Kasumi-1 (cell line): ENCODE measurements around the gene HSH2D.

Experiments
- DNase-seq, 2 experiments: peaks; one replicate each; lab custom pipeline; 2025; lab: John Stamatoyannopoulos, UW

HSH2D gene

GRCh38 chr19:16119075-16119857, 24.2 kb upstream of the HSH2D start:
- peak; percentile 9 to 23 for DNase-seq

- DNase-seq: no peak
These were observed 22.3 kb upstream of the HSH2D start for GRCh38 chr19:16121141-16121540.

- DNase-seq: no peak
These were observed 21.5 kb upstream of the HSH2D start for GRCh38 chr19:16121967-16122366.

- no peak for DNase-seq
These were observed 18.5 kb upstream of the HSH2D start for GRCh38 chr19:16124953-16125352.

- DNase-seq: no peak
These were observed 17.6 kb upstream of the HSH2D start for GRCh38 chr19:16125737-16126495.

- no peak for DNase-seq
These were observed 16.4 kb upstream of the HSH2D start for GRCh38 chr19:16127080-16127479.

GRCh38 chr19:16127776-16128371, 15.6 kb upstream of the HSH2D start:
- DNase-seq: no peak

- DNase-seq: no peak
These were observed 11.8 kb upstream of the HSH2D start for GRCh38 chr19:16131648-16132047.

GRCh38 chr19:16133818-16134217, 9.7 kb upstream of the HSH2D start:
- no peak for DNase-seq

- DNase-seq: no peak
These were observed 9.0 kb upstream of the HSH2D start for GRCh38 chr19:16134510-16134909.

GRCh38 chr19:16135430-16136127, 7.9 kb upstream of the HSH2D start:
- DNase-seq: no peak

GRCh38 chr19:16136185-16136999, 7.1 kb upstream of the HSH2D start:
- no peak for DNase-seq

GRCh38 chr19:16139752-16140151, 3.7 kb upstream of the HSH2D start:
- DNase-seq: peak; percentile 25 to 59

- DNase-seq: peak; percentile 31 to 41
These were observed 2.4 kb upstream of the HSH2D start for GRCh38 chr19:16141043-16141442.

GRCh38 chr19:16142032-16142580, 1.4 kb upstream of the HSH2D start:
- DNase-seq: no peak

- no peak for DNase-seq
These were observed 714 bp downstream of the HSH2D start for GRCh38 chr19:16144216-16144581.

GRCh38 chr19:16146112-16146511, 2.6 kb downstream of the HSH2D start:
- DNase-seq: no peak

GRCh38 chr19:16148443-16149229, 5.2 kb downstream of the HSH2D start:
- no peak for DNase-seq

GRCh38 chr19:16153582-16154336, 10.3 kb downstream of the HSH2D start:
- DNase-seq: no peak

GRCh38 chr19:16154557-16154956, 11.1 kb downstream of the HSH2D start:
- no peak for DNase-seq
